Body of pancreas (tissue), 4 donors: ENCODE data around the gene MED26.
A peak's percentile ranks its signal among the peaks of the same experiment; 100 is the strongest.

Experiments used
- POLR2A ChIP-seq, 3 donors: fragments of 450-650 bp; IDR thresholded peaks; one replicate each; pipeline ENCODE4 v1.6.1; 2016; ENCODE audit warnings: antibody characterized with exemption in 3 of 3, mild to moderate bottlenecking in 2 of 3
- TF ChIP-seq, protein P1 (sequence below), 7 experiments: fragments of 450-650 bp in 4 of 7; fragments of 200-600 bp in 3 of 7; sonication (generic) in 3 of 7; IDR thresholded peaks; one replicate each; pipeline ENCODE4 v1.5.1; 2016 to 2019; ENCODE audit warnings: antibody characterized with exemption in 7 of 7

DNA sequence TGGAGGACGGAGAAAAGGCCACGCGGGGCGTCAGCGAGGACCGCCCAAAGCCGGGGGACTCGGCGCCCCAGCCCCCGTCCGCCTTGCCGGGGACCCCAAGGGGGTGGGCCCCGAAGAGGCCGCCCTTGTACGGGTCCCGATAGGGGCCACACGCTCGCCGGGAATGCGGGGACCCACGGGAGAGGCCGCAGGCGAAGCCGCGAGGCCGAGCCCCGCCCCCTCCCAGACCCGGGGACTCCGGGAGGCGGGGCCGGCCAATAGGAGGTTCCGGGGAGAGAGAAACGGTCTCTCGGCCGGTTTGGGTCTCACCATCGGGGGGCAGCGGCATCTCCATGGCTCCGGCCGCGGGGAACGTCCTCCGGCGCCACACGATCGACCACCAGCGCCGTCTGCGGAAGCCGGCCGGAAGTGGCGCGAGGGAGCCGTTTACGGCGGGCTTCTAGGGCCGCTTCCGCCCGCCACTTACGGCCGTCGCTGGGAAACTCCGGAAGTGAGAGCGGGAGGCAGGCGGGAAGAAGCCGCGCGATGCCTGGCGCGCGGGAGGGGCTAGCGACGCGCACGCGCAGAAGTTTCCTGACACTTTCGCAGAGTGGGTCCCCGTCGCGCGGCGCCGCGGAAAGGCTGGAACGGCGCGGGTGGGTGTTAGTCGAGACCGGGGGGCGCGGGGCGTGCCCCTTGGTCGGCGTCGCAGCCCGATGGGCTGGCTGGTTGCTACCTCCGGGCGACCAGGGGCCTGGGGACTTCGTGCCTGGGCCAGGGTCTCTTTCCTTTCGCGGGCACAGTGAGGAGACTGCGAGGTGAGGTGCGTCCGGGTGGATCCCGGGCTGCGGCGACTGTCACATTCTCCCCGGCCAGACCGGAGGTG is 85.7 kb downstream of the MED26 start, which contains the start of gene CHERP:
- TF ChIP-seq, protein P1, sequence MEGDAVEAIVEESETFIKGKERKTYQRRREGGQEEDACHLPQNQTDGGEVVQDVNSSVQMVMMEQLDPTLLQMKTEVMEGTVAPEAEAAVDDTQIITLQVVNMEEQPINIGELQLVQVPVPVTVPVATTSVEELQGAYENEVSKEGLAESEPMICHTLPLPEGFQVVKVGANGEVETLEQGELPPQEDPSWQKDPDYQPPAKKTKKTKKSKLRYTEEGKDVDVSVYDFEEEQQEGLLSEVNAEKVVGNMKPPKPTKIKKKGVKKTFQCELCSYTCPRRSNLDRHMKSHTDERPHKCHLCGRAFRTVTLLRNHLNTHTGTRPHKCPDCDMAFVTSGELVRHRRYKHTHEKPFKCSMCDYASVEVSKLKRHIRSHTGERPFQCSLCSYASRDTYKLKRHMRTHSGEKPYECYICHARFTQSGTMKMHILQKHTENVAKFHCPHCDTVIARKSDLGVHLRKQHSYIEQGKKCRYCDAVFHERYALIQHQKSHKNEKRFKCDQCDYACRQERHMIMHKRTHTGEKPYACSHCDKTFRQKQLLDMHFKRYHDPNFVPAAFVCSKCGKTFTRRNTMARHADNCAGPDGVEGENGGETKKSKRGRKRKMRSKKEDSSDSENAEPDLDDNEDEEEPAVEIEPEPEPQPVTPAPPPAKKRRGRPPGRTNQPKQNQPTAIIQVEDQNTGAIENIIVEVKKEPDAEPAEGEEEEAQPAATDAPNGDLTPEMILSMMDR (IDR thresholded peaks at IDR 0.05) = peak in 1 of 7 experiments; percentile 16
- peak; percentile 44 to 82 (median 76) for TF ChIP-seq POLR2A (IDR thresholded peaks at IDR 0.05)
